Calu3 (cell line): ENCODE measurements around the gene ROCK1. TPM values are rescaled to one million over a fixed set of nuclear protein-coding genes. Genes with fewer than 3 reads are reported as not detected.

Source experiments
- BruUV-seq: library from RNA; stranded (reverse); fragments of 400-500 nt; replicated peaks from 2 replicates; lab custom pipeline; 2021; lab: Mats Ljungman, UMichigan
- CTCF ChIA-PET: fragments of 300-600 bp; sonication (Branson Sonifier 250); formaldehyde crosslinking; loops from one replicate; lab custom pipeline; 2022; ENCODE audit warnings: antibody characterized with exemption; lab: Charles Lee
- DNase-seq: peaks from one replicate; pipeline ENCODE4 v3.0.0; 2022
- H3K27ac Mint-ChIP-seq: one replicate; pipeline ENCODE4 v1.8.0; 2022; ENCODE audit warnings: mixed read lengths; ENCODE audit not compliant: unreplicated experiment
- H3K27me3 Mint-ChIP-seq: one replicate; pipeline ENCODE4 v1.8.0; 2022; ENCODE audit warnings: mixed read lengths; ENCODE audit not compliant: unreplicated experiment
- H3K36me3 Mint-ChIP-seq: one replicate; pipeline ENCODE4 v1.8.0; 2022; ENCODE audit warnings: mild to moderate bottlenecking, moderate library complexity, mixed read lengths; ENCODE audit not compliant: insufficient read depth, unreplicated experiment
- H3K4me1 Mint-ChIP-seq: one replicate; pipeline ENCODE4 v1.8.0; 2022; ENCODE audit warnings: mild to moderate bottlenecking, low read depth, mixed read lengths; ENCODE audit not compliant: unreplicated experiment
- H3K4me3 Mint-ChIP-seq: one replicate; pipeline ENCODE4 v1.8.0; 2022; ENCODE audit warnings: mild to moderate bottlenecking, low read depth, moderate library complexity, mixed read lengths; ENCODE audit not compliant: unreplicated experiment
- H3K9me3 Mint-ChIP-seq: one replicate; pipeline ENCODE4 v1.8.0; 2022; ENCODE audit warnings: low read depth, mixed read lengths; ENCODE audit not compliant: unreplicated experiment
- intact Hi-C: fragments of 100-400 bp; cut with micrococcal nuclease; formaldehyde crosslinking; loops from one replicate; pipeline ENCODE4 v1.10.0; 2022; ENCODE audit not compliant: unreplicated experiment
- total RNA-seq: library from RNA; stranded (reverse); gene quantifications from 2 replicates; pipeline ENCODE4 v1.2.3, GENCODE V29; 2022
- TF ChIP-seq, protein P1 (sequence below): fragments of 200-600 bp; IDR thresholded peaks from one replicate; pipeline ENCODE4 v1.8.0; 2022; ENCODE audit warnings: antibody characterized with exemption; ENCODE audit not compliant: unreplicated experiment

The ROCK1 gene
- total RNA-seq, 1 experiment from 2014 or later, result 50.9 TPM

DNA sequence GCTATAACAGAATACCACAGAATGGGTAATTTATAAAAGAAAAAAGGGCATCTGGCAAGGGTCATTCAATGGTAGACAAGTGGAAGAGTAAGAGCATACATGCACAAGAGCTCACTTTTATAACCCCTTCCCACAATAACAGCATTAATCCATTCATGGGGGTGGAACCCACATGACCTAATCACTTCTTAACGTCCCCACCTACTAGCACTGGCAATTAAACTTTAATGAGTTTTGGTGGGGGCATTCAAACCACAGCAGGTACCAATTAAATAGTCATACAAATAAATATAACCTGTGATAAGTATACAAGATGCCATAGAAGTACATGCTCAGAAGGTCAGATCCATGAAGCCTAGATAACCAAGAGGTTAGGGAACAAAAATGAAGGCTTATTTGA is 48.6 kb downstream of the ROCK1 start:
- Mint-ChIP-seq H3K27me3 (no peaks in the 10 kb centered on the region), H3K27ac (no peak overlapping the region), H3K9me3 (no peaks in the 10 kb centered on the region), H3K36me3 (no peaks in the 10 kb centered on the region), H3K4me1 (no peaks in the 10 kb centered on the region), H3K4me3 (no peak overlapping the region)
- DNase-seq, result no peak
- TF ChIP-seq, protein P1, sequence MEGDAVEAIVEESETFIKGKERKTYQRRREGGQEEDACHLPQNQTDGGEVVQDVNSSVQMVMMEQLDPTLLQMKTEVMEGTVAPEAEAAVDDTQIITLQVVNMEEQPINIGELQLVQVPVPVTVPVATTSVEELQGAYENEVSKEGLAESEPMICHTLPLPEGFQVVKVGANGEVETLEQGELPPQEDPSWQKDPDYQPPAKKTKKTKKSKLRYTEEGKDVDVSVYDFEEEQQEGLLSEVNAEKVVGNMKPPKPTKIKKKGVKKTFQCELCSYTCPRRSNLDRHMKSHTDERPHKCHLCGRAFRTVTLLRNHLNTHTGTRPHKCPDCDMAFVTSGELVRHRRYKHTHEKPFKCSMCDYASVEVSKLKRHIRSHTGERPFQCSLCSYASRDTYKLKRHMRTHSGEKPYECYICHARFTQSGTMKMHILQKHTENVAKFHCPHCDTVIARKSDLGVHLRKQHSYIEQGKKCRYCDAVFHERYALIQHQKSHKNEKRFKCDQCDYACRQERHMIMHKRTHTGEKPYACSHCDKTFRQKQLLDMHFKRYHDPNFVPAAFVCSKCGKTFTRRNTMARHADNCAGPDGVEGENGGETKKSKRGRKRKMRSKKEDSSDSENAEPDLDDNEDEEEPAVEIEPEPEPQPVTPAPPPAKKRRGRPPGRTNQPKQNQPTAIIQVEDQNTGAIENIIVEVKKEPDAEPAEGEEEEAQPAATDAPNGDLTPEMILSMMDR, result no peak
- intact Hi-C loops, result loop anchor here (5.0 kb wide), 1 partner anchor 39 kb away; no protein-coding TSS in a partner anchor
- no TSS peak for BruUV-seq
- CTCF ChIA-PET, result no interaction called here

DNA sequence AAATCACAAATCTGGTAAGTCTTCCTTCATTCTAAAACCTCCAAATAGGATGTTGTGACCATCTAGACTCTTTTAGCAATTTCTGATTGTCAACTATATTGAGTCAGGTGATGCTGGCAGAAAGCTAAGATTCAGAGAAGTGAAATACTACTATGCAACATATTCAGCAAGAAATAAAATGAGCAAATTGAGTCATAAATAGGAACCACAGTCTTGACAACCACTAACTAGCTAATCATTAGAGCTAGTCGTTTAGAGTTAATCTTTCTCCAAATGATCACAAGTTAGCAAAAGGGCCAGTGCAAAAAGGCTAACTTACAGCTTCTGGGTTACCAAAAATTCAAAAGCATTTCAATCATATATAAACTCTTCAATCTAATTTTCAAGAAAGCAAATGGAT is 54.5 kb downstream of the ROCK1 start:
- H3K9me3 Mint-ChIP-seq, result no peaks in the 10 kb centered on the region
- TF ChIP-seq, protein P1, result no peak
- no peaks in the 10 kb centered on the region for H3K27me3 Mint-ChIP-seq
- DNase-seq, result no peak
- H3K4me1 Mint-ChIP-seq, result no peaks in the 10 kb centered on the region
- H3K4me3 Mint-ChIP-seq, result no peak overlapping the region
- H3K36me3 Mint-ChIP-seq, result no peaks in the 10 kb centered on the region
- intact Hi-C loops, result no loop called here
- CTCF ChIA-PET, result no interaction called here
- H3K27ac Mint-ChIP-seq, result no peak overlapping the region
- BruUV-seq, result no TSS peak

DNA sequence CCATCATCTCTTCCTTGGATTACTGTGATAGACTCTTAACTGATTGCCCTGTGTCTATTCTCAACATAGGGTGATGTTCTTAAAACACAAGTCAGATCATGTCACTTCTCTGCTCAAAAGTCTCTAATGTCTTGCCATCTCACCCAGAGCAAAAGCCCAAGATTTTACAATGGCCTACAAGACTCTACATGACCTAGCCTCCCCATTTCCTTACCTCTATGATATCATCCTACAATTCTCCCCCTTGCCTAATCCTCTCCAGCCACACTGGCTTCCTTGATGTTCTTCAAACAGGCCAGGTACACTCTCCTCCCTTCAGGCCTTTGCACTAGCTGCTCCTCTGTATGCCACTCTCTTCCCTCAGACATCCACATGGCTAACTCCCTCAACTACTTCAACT is 55.1 kb downstream of the ROCK1 start:
- H3K36me3 Mint-ChIP-seq, result no peaks in the 10 kb centered on the region
- no peak overlapping the region for H3K27ac Mint-ChIP-seq
- TF ChIP-seq, protein P1, result no peak
- no peaks in the 10 kb centered on the region for H3K27me3 Mint-ChIP-seq
- no peaks in the 10 kb centered on the region for H3K9me3 Mint-ChIP-seq
- no peak overlapping the region for H3K4me3 Mint-ChIP-seq
- no peak for DNase-seq
- intact Hi-C loops, result no loop called here
- H3K4me1 Mint-ChIP-seq, result no peaks in the 10 kb centered on the region
- CTCF ChIA-PET, result no interaction called here
- no TSS peak for BruUV-seq

DNA sequence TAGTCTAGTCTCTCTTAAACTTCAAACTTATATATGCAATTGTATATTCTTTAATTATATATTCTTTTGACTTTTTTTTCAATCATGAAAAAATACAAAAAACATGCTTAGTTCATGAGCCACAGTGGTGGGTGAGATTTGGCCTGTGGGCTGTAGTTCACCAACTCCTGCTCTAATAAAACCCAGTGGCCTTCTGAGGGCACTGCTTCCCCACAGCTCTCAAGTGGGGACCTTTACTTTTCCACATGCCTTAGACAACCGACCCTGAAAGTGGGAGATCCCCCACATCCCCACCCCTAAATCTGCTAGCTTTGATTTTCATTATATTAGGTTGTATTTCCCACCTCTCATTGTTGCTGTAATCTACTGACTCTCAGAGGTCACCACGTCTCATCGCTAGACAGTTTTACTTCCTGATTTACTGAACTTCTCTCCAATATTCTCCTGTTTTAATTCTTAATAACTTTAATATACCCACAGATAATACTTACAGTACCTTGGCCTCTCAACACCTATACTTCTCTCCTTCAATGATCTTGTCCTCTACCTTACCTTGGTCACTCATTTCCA is 57.3 kb downstream of the ROCK1 start:
- CTCF ChIA-PET, result interaction anchor here (0.8 kb wide), 1 partner anchor 25 kb away, joined by 3 read pairs; no protein-coding TSS in a partner anchor
- intact Hi-C loops, result loop anchor here (5.0 kb wide), 2 partner anchors 42 to 58 kb away; partner anchors contain the start of gene ROCK1
- BruUV-seq, result no TSS peak

More for the DNA sequence above, 57.3 kb downstream of the ROCK1 start:
- Mint-ChIP-seq H3K9me3 (no peaks in the 10 kb centered on the region), H3K27ac (no peak overlapping the region), H3K36me3 (no peaks in the 10 kb centered on the region), H3K27me3 (no peaks in the 10 kb centered on the region), H3K4me1 (no peaks in the 10 kb centered on the region), H3K4me3 (no peak overlapping the region)
- TF ChIP-seq, protein P1, result no peak
- no peak for DNase-seq
